A549 (cell line): ENCODE measurements around the gene UFD1. TPM values are rescaled to one million over a fixed set of nuclear protein-coding genes. Genes with fewer than 3 reads are reported as not detected.

ENCODE experiments used
- ATAC-seq, 2 experiments: fragments of 200-7000 bp in 1 of 2; fragments of >200 bp in 1 of 2; cut with Nextera tagmentation in 1 of 2; cut with Tn5 transposase in 1 of 2; 3 replicates each; pipeline versions ENCODE4 v1.8.0 to v1.9.1; 2018 to 2020; ENCODE audit warnings: mild to moderate bottlenecking in 1 of 2, moderate library complexity in 1 of 2
- CTCF ChIA-PET: fragments of 300-600 bp; sonication (Branson Sonifier 250); formaldehyde crosslinking; extraction: SDS; loops from one replicate; lab custom pipeline; 2021; ENCODE audit warnings: antibody characterized with exemption, inconsistent platforms; lab: Yijun Ruan, JAX
- POLR2A ChIA-PET: fragments of 350-600 bp; formaldehyde crosslinking; extraction: SDS; loops from one replicate; lab custom pipeline; 2021; ENCODE audit warnings: antibody characterized with exemption, inconsistent platforms; lab: Yijun Ruan, JAX
- DNase-seq, 2 experiments: peaks; one replicate each; pipeline versions ENCODE4 v3.0.0 to v3.0.0-alpha.2; 2011 to 2016; ENCODE audit warnings: low read depth in 1 of 2, low spot score in 1 of 2
- FAIRE-seq: peaks from 2 replicates; lab custom pipeline; 2011; peaks lifted over from hg19 to GRCh38; lab: Jason Lieb, UNC
- H3K27ac ChIP-seq, 2 experiments: fragments of >200 bp; sonication (Bioruptor Twin); formaldehyde crosslinking; 3 replicates each; pipeline ENCODE4 v1.5.1; 2016 to 2017
- H3K4me1 ChIP-seq: fragments of >200 bp; sonication (Bioruptor Twin); formaldehyde crosslinking; 3 replicates; pipeline ENCODE4 v1.6.1; 2016
- H3K4me2 ChIP-seq: fragments of >200 bp; sonication (Bioruptor Twin); formaldehyde crosslinking; 3 replicates; pipeline ENCODE4 v1.6.1; 2016
- H3K4me3 ChIP-seq: fragments of >200 bp; sonication (Bioruptor Twin); formaldehyde crosslinking; 3 replicates; pipeline ENCODE4 v1.5.1; 2016
- H3K9me3 ChIP-seq: fragments of >200 bp; sonication (Bioruptor Twin); formaldehyde crosslinking; 3 replicates; pipeline ENCODE4 v1.6.1; 2016
- ATOH8 ChIP-seq: fragments of 250-450 bp; sonication (Bioruptor Pico); IDR thresholded peaks from 2 replicates; pipeline ENCODE4 v1.5.0; 2020; ENCODE audit warnings: low read depth, mild to moderate bottlenecking, moderate library complexity
- CEBPB ChIP-seq, 2 experiments: fragments of >200 bp in 1 of 2; sonication (Bioruptor Twin) in 1 of 2; formaldehyde crosslinking in 1 of 2; IDR thresholded peaks; 2 replicates each; pipeline ENCODE4 v1.6.1; 2012 to 2016
- CHD2 ChIP-seq: fragments of 150-350 bp; IDR thresholded peaks from 2 replicates; pipeline ENCODE4 v1.6.1; 2014; ENCODE audit warnings: low read length; ENCODE audit not compliant: partially characterized antibody
- EP300 ChIP-seq, 2 experiments: fragments of >200 bp; sonication (Bioruptor Twin); formaldehyde crosslinking; IDR thresholded peaks; 2 replicates in 1 of 2; 3 replicates in 1 of 2; pipeline ENCODE4 v1.6.1; 2016 to 2017
- HEYL ChIP-seq: fragments of 250-450 bp; sonication (Bioruptor Pico); IDR thresholded peaks from 2 replicates; pipeline ENCODE4 v1.8.0; 2021; ENCODE audit warnings: mild to moderate bottlenecking, moderate library complexity
- HOXB13 ChIP-seq: fragments of 250-450 bp; sonication (Bioruptor Pico); IDR thresholded peaks from 2 replicates; pipeline ENCODE4 v1.5.0; 2020; ENCODE audit warnings: low read depth, mild to moderate bottlenecking, moderate library complexity
- JUN ChIP-seq, 2 experiments: fragments of >200 bp; sonication (Bioruptor Twin); formaldehyde crosslinking; IDR thresholded peaks; 2 replicates in 1 of 2; 3 replicates in 1 of 2; pipeline ENCODE4 v1.6.1; 2016 to 2017
- JUNB ChIP-seq: fragments of >200 bp; sonication (Bioruptor Twin); formaldehyde crosslinking; IDR thresholded peaks from 2 replicates; pipeline ENCODE4 v1.6.1; 2016
- KDM1A ChIP-seq: fragments of 200-600 bp; sonication (generic); IDR thresholded peaks from 2 replicates; pipeline ENCODE4 v1.6.1; 2016; ENCODE audit warnings: low read depth, mild to moderate bottlenecking
- KDM5A ChIP-seq: fragments of 200-600 bp; sonication (generic); IDR thresholded peaks from 2 replicates; pipeline ENCODE4 v1.6.1; 2016; ENCODE audit warnings: antibody characterized with exemption, mild to moderate bottlenecking
- NR3C1 ChIP-seq: fragments of >200 bp; sonication (Bioruptor Twin); formaldehyde crosslinking; IDR thresholded peaks from 3 replicates; pipeline ENCODE4 v1.6.1; 2017
- POLR2A ChIP-seq: IDR thresholded peaks from 2 replicates; pipeline ENCODE4 v1.6.1; 2012; ENCODE audit warnings: mild to moderate bottlenecking, low read length
- RAD21 ChIP-seq, 2 experiments: fragments of >200 bp in 1 of 2; sonication (Bioruptor Twin) in 1 of 2; formaldehyde crosslinking in 1 of 2; IDR thresholded peaks in 1 of 2; conservative IDR thresholded peaks in 1 of 2; 2 replicates in 1 of 2; 3 replicates in 1 of 2; pipeline ENCODE4 v1.6.1; 2012 to 2018; ENCODE audit warnings: inconsistent platforms in 1 of 2
- RNF2 ChIP-seq: fragments of 200-600 bp; sonication (generic); IDR thresholded peaks from 2 replicates; pipeline ENCODE4 v1.6.1; 2016; ENCODE audit warnings: low read depth, mild to moderate bottlenecking, antibody characterized with exemption, moderate library complexity, borderline replicate concordance
- TFCP2L1 ChIP-seq: fragments of 250-450 bp; sonication (Bioruptor Pico); IDR thresholded peaks from 2 replicates; pipeline ENCODE4 v1.5.0; 2021; ENCODE audit warnings: mild to moderate bottlenecking
- ZC3H11A ChIP-seq: fragments of 450-650 bp; IDR thresholded peaks from 2 replicates; pipeline ENCODE4 v1.6.1; 2014; ENCODE audit warnings: antibody characterized with exemption, mild to moderate bottlenecking
- WGBS: methylation state at CpG from one replicate; pipeline ENCODE4 v1.1.6; 2017; ENCODE audit errors: missing lambda C conversion rate; 5-methylcytosine and 5-hydroxymethylcytosine counted together
- polyA plus RNA-seq, 4 experiments: library from polyadenylated mRNA; depleted of rRNA in 3 of 4; stranded (reverse); fragments of >200 nt; fragmentation: RNase III in 1 of 4; extraction: RNeasy Plus Mini Kit Qiagen cat#74134 plus additional on column Dnase treatment in 1 of 4; gene quantifications; 2 replicates in 3 of 4; 3 replicates in 1 of 4; pipeline ENCODE4 v1.2.3, GENCODE V29; 2011 to 2017
- TF ChIP-seq, protein P1 (sequence below): fragments of >200 bp; sonication (Bioruptor Twin); formaldehyde crosslinking; IDR thresholded peaks from 3 replicates; pipeline ENCODE4 v1.5.1; 2016

Gene UFD1
- polyA plus RNA-seq, 2 of the 4 experiments (the other 2 are of a cell fraction), result 95.4 to 96.1 TPM

DNA sequence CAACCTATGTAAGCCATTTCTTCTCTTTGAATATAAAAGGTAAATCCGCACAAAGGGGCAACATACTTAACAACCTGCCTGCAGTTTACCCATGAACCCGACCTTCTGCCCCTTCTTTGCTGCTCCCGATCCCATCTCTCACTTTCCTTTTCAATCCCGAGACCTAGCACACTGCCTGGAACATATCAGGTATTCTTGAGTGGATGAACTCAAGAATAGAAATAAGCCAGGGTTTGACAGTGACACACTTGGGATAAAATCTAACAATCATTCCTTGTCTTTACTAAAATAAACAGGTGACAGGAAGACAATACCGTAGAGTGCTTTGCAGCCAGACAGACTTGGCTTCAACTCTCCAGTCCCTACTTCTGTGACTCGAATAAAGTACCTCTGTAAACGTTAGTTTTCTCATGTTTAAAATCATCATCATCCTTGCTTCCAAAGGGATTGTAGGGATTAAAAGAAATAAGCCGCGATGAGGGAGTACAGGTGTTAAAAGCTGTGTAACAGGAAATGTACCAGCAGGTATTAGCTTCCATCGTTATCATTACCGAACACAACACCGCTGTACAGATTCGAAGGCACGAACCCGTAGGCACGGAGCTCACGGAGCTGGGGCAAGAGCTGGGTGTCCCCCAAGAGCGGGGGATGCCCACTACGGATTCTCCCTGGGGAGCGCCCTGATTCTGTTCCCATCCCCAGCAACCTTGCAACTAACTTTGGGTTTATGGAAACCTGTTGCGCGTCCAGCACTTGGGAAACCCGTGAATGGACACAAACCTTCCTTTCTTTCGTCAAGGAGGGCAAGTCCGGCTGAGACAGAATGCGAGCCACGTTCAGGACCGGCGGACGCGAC is 720 bp downstream of the UFD1 start:
- Histone ChIP-seq H3K4me1 (peaks cover 13% of the 10 kb centered on the region), H3K4me2 (peak overlapping the region; percentile 98), H3K4me3 (peak overlapping the region; percentile 96), H3K9me3 (no peaks in the 10 kb centered on the region), H3K27ac (peak overlapping the region; percentile 98)
- CTCF ChIA-PET, result interaction anchor here (0.7 to 1.6 kb wide), 6 partner anchors 12 to 333 kb away, joined by 3 to 6 read pairs (median 4); partner anchors contain the start of gene ESS2
- 4% methylated on average over 22 of the region's 31 CpGs for WGBS
- DNase-seq, result no peak
- FAIRE-seq, result no peak
- TF ChIP-seq ZC3H11A (no peak), CEBPB (IDR thresholded peaks at IDR 0.05) (no peak), EP300 (IDR thresholded peaks at IDR 0.05) (no peak), HOXB13 (CRISPR knock-in tag) (no peak), JUN (IDR thresholded peaks at IDR 0.05) (no peak), RNF2 (no peak), KDM1A (no peak), JUNB (no peak), ATOH8 (CRISPR knock-in tag) (no peak), RAD21 (conservative IDR thresholded peaks at IDR 0.05 in 1 of 2, IDR thresholded peaks at IDR 0.05 in 1 of 2) (no peak), POLR2A (no peak)
- POLR2A ChIA-PET, result no interaction called here
- ATAC-seq, result no peak

DNA sequence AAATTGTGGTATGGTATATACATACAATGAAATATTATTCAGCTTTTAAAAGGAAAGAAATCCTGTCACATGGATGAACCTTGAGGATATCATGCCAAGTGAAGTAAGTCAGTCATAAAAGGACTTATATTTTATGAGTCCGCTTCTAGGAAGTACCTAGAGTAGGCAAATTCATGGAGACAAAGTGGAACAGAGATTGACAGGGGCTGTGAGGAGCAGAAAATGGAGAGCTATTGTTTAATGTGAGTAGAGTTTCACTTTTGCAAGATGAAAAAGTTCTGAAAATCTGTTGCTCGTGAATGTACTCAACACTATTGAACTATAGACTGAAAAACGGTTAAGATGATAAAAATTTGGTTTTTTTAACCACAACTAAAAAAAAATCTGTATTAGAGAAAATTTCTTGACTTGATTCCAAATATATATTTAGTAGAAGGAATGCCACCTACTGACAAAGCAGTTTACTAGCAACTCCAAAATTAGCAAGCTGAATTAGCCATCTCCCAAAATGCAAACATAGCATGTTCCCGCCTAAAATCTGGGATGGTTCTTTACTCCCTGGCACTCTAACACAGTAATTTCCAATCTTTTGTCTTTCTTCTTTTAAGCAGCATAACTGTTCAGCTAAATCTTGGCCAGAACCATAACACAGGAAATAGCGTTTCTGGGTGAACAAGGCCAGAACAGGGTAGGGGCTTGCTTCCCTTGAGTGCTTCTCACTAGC is 1.5 kb downstream of the UFD1 start:
- H3K4me1 ChIP-seq, result peaks cover 13% of the 10 kb centered on the region
- peak overlapping the region; percentile 96 for H3K4me3 ChIP-seq
- 37% methylated on average over 5 of the region's 5 CpGs for WGBS
- TF ChIP-seq RNF2, result no peak
- TF ChIP-seq, protein P1, sequence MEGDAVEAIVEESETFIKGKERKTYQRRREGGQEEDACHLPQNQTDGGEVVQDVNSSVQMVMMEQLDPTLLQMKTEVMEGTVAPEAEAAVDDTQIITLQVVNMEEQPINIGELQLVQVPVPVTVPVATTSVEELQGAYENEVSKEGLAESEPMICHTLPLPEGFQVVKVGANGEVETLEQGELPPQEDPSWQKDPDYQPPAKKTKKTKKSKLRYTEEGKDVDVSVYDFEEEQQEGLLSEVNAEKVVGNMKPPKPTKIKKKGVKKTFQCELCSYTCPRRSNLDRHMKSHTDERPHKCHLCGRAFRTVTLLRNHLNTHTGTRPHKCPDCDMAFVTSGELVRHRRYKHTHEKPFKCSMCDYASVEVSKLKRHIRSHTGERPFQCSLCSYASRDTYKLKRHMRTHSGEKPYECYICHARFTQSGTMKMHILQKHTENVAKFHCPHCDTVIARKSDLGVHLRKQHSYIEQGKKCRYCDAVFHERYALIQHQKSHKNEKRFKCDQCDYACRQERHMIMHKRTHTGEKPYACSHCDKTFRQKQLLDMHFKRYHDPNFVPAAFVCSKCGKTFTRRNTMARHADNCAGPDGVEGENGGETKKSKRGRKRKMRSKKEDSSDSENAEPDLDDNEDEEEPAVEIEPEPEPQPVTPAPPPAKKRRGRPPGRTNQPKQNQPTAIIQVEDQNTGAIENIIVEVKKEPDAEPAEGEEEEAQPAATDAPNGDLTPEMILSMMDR, result 0 out of 3 replicates have a peak, but pooled peaks have one; percentile 14
- ChIA-PET CTCF (interaction anchor here (0.7 to 1.6 kb wide), 7 partner anchors 11 to 332 kb away, joined by 3 to 6 read pairs (median 3); partner anchors contain the start of gene ESS2), POLR2A (no interaction called here)
- ATAC-seq (no peak), FAIRE-seq (no peak), DNase-seq (no peak)
- H3K9me3 ChIP-seq, result no peaks in the 10 kb centered on the region
- peak overlapping the region in 1 of 2 experiments; percentile 98; a peak in 3 of 6 replicates for H3K27ac ChIP-seq
- H3K4me2 ChIP-seq, result peak overlapping the region; percentile 98

DNA sequence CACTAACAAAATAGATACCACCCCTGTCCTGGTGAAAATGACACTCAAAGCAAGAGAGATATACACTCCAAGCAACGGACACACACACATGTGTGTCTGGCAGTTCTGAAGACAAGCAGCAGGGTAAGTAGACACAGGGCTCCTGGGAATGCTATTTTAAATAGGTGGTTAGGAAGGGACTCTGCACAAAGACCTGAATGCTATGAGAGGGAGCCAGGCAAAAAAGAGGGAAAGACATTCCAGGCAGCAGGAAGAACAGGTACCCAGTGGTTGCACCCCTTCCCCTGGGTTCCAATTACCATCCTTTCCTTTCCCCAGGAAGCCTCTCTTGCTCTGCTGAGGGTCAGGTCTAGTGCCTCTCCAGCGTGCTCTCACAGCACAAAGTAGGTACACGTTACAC is 3.0 kb downstream of the UFD1 start:
- WGBS, result 90% methylated on average over 3 of the region's 3 CpGs
- no peak overlapping the region for H3K4me2 ChIP-seq
- no peaks in the 10 kb centered on the region for H3K9me3 ChIP-seq
- ATAC-seq, result no peak
- TF ChIP-seq CHD2 (no peak), KDM5A (no peak), HEYL (no peak), NR3C1 (no peak), TFCP2L1 (CRISPR knock-in tag) (no peak)
- TF ChIP-seq, all 56 proteins: peak for 0
- H3K27ac ChIP-seq, result no peak overlapping the region
- peaks cover 13% of the 10 kb centered on the region for H3K4me1 ChIP-seq
- POLR2A ChIA-PET, result no interaction called here
- CTCF ChIA-PET, result no interaction called here
- H3K4me3 ChIP-seq, result no peak overlapping the region
- no peak for DNase-seq
- FAIRE-seq, result no peak
